Measurements from ENCODE around the gene STT3B.

Gene STT3B

GRCh38 chr3:31550452-31551251 lies 17.9 kb downstream of the STT3B start:
- no peak overlapping the region for H3K4me3 ChIP-seq (ENCODE audit: low read depth, low read length)
- TF ChIP-seq, protein P1, sequence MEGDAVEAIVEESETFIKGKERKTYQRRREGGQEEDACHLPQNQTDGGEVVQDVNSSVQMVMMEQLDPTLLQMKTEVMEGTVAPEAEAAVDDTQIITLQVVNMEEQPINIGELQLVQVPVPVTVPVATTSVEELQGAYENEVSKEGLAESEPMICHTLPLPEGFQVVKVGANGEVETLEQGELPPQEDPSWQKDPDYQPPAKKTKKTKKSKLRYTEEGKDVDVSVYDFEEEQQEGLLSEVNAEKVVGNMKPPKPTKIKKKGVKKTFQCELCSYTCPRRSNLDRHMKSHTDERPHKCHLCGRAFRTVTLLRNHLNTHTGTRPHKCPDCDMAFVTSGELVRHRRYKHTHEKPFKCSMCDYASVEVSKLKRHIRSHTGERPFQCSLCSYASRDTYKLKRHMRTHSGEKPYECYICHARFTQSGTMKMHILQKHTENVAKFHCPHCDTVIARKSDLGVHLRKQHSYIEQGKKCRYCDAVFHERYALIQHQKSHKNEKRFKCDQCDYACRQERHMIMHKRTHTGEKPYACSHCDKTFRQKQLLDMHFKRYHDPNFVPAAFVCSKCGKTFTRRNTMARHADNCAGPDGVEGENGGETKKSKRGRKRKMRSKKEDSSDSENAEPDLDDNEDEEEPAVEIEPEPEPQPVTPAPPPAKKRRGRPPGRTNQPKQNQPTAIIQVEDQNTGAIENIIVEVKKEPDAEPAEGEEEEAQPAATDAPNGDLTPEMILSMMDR (IDR thresholded peaks at IDR 0.05; ENCODE audit: borderline replicate concordance, insufficient read depth, low read depth, low read length) = peak; percentile 48; the same call in 1 of the 2 replicates

DNA sequence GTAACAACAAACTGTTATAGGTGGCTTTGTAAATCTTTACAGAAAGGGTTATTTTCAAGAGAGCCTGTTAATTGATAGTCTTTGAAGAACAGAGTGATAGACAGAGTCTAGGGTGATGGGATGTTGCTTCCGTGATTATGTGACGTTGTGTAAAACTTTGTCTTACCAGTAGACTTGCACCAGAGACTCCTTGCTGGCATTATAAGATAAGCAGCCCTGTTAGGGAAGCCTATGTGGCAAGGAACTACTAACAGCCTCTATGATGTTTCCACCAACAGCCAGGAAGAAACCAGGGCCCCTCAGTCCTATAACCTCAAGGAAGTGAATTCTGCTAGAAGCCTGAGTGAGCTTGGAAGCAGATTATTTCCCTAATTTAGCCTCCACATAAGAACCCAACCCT lies 18.9 kb downstream of the STT3B start:
- TF ChIP-seq, protein P1 (IDR thresholded peaks at IDR 0.05; ENCODE audit: borderline replicate concordance, insufficient read depth, low read depth, low read length) = no peak
- no peak overlapping the region for H3K4me3 ChIP-seq (ENCODE audit: low read depth, low read length)

DNA sequence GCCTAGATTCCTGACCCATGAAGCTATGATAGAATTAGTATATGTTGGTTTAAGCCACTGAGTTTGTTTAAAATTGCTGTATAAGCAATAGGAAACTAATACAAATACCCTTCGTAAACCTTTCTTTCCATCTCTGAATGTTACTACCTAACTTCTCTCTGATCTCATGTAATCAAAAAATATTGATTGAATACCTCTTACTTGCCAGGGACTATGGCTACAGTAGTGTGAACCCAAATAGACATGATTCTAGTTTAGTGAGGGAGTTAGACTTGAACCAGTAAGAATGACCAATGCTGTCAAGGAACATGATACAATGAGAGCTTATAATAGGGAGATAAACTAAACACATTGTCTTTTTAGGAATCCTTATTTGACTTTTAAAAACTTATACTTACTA lies 19.4 kb downstream of the STT3B start:
- no peak overlapping the region for H3K4me3 ChIP-seq (ENCODE audit: low read depth, low read length)
- TF ChIP-seq, protein P1 (IDR thresholded peaks at IDR 0.05; ENCODE audit: borderline replicate concordance, insufficient read depth, low read depth, low read length) = no peak

- TF ChIP-seq, protein P1 (IDR thresholded peaks at IDR 0.05; ENCODE audit: borderline replicate concordance, insufficient read depth, low read depth, low read length) = no peak
- no peak overlapping the region for H3K4me3 ChIP-seq (ENCODE audit: low read depth, low read length)
Observed at GRCh38 chr3:31553258-31553657, 20.5 kb downstream of the STT3B start.

DNA sequence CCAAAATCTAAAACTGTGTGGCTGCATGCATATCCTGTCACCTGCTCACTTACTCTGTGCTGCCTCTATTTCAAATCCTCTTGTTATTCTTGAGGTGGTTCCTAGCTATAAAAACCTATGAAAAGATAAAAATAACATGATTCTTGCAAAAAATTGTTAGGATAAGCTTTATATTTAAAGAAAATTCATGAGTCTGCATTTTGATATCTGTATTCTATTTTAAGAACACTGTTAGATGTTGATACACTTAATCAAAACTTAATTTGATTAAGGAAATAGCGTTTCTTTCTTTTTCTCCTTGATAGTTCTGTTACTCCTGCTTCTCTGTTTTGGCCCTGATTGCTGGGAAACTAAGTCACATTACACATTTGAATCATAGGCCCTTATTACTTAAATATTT lies 22.5 kb downstream of the STT3B start:
- TF ChIP-seq, protein P1 (IDR thresholded peaks at IDR 0.05; ENCODE audit: borderline replicate concordance, insufficient read depth, low read depth, low read length) = no peak
- H3K4me3 ChIP-seq (ENCODE audit: low read depth, low read length) = no peak overlapping the region

DNA sequence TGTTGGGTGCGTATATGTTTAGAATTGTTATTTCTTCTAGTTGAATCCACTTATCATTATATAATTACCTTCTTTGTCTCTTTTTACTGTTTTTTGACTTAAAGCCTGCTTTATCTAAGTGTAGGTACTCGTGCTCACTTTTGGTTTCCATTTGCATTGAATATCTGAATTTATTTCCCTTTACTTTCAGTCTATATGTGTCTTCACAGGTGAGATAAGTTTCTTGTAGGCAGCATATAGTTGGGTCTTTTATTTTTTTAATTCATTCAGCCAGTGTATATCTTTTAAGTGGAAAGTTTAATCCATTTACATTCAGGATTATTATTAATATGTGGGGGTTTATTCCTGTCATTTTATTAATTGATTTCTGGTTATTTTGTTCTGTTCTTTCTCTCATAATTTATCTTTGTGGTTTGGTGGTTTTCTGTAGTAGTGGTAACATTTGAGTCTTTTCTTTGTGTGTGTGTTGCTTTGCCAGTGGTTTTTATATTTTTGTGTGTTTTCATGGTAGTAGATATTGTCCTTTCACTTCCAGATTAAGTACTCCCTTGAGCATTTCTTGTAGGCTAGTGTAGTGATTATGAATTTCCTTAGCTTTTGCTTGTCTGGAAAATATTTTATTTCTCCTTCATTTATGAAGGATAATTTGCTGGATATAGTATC lies 27.3 kb downstream of the STT3B start:
- TF ChIP-seq, protein P1 (IDR thresholded peaks at IDR 0.05; ENCODE audit: borderline replicate concordance, insufficient read depth, low read depth, low read length) = no peak
- no peak overlapping the region for H3K4me3 ChIP-seq (ENCODE audit: low read depth, low read length)

GRCh38 chr3:31561891-31562290 lies 29.2 kb downstream of the STT3B start:
- no peak overlapping the region for H3K4me3 ChIP-seq (ENCODE audit: low read depth, low read length)
- TF ChIP-seq, protein P1 (IDR thresholded peaks at IDR 0.05; ENCODE audit: borderline replicate concordance, insufficient read depth, low read depth, low read length) = no peak

Measured in GM12875 (cell line).